ENCODE data around the gene ZC3H13. TPM values are rescaled to one million over a fixed set of nuclear protein-coding genes. Genes with fewer than 3 reads are reported as not detected.
A peak's percentile ranks its signal among the peaks of the same experiment; 100 is the strongest.

ZC3H13 gene
- total RNA-seq, 1 experiment from 2014 or later, result 9.6 TPM

DNA sequence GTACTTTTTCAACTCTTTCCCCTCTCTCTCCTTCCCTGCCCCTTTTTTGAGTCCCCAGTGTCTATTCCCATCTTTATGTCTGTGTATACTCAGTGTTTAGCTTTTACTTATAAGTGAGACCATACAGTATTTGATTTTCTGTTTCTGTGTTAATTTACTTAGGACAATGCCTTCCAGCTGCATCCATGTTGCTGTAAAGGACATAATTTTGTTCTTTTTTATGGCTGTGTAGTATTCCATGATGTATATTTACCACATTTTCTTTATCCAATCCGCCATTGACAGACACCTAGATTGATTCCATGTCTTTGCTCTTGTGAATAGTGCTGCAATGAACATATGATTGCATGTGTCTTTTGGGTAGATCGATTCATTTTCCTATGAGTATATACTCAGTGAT is 10.7 kb upstream of the ZC3H13 start:
- in situ Hi-C loops (cut with HindIII; ENCODE audit: low sequenced_read_pairs), result no loop called here

DNA sequence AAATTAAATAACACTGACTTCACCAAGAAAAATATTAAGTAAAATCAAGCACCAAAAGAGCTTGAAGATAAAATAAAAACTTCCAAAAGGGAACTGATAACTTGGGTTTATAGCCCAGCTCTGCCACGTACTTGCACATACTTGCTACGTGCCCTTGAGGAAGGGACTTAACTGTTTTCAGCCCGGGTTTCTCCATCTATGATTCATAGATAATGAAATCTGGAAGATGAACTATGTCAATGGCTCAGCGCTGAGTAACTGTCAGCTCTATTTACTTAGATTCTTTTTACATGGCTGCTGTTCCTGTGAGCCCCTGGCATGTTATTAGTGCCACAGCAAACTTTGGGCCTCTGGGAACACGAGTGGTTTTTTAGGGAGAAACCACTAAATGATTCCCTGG is 9.6 kb upstream of the ZC3H13 start:
- in situ Hi-C loops (cut with HindIII; ENCODE audit: low sequenced_read_pairs), result no loop called here
- no peak for DNase-seq (ENCODE audit: low spot score)

More for the DNA sequence above, 10.7 kb upstream of the ZC3H13 start:
- no peak for DNase-seq (ENCODE audit: low spot score)

DNA sequence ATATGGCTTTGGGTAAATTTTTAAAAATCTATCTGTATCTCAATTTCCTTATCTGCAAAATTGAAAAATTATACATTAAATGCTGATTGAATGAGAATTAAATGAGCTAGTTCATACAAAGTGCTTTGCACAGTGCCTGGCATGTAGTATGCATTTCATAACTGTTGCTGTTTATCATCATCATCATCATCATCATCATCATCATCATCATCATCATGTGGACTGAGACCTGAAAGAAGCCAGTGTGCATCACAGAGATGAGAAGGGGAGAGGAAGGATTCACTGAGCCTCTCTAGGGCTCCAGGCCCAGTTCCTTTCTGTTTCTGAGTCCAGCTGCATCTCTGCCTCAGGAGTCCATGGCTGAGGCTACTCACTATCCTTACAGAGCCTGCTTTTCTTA is 6.9 kb upstream of the ZC3H13 start:
- in situ Hi-C loops (cut with HindIII; ENCODE audit: low sequenced_read_pairs), result no loop called here
- no peak for DNase-seq (ENCODE audit: low spot score)

DNA sequence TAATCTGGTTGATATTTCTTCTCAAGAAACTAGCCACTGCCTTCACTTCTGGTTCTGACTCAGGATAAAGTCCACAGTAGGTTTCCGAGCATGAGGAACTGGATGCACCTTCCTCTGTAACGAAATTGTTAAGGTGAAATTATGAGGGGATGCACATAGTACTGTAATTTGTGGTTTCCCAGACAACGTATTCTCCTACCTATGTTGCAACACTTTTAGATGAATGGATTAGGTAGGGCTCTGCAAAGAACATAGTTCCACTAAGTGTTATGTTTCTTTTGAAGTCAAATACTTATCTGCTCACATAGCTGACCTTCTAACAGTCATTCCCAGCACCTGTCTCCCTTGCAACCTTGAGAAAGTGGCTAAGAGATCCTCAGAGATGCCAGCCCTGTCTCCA is 5.7 kb upstream of the ZC3H13 start:
- in situ Hi-C loops (cut with HindIII; ENCODE audit: low sequenced_read_pairs), result no loop called here

DNA sequence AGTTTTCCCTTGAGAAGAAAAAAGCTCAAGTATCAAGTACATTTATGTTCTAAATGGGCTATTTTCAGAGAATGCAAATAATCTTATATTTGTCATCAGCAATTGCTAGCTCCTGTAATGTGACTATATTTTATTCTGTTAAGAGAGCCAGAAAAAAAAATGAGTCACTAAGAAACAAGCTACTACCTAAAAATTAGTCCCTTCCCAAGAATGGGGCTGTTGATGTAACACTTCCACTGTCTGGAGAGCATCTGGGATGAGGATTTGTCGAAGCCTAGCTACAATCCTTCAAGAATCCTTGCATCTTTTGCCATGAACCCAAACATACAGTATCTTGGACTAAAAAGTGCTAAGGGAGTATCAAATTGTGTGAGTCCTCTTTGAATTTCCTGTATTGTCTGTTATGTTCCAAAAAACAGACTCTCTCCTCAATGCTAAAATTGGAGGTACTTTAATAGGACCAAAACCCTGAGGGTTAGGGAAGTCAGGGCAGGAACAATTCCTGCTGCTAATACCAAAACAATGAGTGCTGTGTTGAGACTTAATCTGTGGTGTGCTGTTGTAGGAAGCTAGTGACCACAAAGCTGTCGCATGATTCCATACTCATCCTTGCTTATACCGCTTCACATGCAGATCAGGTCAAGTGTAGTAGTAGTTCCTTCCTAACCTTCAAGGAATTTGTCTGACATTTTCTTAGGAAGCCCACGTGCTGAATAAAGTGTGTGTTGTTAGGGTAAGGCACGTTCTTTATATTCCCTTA is 4.9 kb upstream of the ZC3H13 start:
- in situ Hi-C loops (cut with HindIII; ENCODE audit: low sequenced_read_pairs), result no loop called here
- DNase-seq (ENCODE audit: low spot score), result no peak

More for the DNA sequence above, 5.7 kb upstream of the ZC3H13 start:
- no peak for DNase-seq (ENCODE audit: low spot score)

DNA sequence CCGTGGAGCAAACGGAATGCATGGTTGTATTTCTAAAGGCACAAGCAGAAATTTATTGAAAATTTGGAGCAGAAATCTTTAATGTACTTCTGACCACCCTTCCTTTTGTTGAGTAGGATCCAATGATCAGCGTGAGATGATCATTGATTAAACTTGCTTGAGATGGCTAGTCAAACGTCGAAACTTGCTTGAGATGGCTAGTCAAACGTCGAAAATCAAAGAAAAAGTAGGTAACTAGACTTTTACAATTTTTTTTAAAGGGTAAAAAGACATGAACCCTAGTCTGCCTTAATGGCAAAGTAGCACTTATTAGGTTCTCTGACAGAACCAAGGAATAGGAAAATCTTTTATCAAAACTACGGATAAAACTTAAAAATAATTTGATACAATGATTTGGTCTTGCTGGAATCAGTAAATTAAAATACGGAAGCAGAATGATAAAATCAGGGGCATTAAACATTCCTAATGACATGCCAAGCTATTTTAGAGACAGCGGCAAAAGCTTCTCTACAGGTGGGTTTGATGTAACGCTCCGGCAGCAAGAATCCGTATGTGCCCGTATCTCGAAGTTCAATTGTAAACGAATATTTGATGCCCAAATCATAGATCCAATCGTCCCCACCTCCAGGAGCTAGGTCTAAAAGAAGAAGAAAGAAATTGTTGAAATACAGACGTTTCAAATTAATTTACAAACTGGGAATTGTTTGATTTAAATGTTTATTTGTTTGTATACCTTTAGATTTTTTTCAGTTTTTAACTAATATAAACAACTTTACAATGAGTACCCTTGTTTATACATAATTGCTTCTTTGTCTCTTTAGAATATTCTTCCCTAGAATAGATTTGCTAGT is 841 bp upstream of the ZC3H13 start:
- in situ Hi-C loops (cut with HindIII; ENCODE audit: low sequenced_read_pairs), result no loop called here
- DNase-seq (ENCODE audit: low spot score), result peak; percentile 16

DNA sequence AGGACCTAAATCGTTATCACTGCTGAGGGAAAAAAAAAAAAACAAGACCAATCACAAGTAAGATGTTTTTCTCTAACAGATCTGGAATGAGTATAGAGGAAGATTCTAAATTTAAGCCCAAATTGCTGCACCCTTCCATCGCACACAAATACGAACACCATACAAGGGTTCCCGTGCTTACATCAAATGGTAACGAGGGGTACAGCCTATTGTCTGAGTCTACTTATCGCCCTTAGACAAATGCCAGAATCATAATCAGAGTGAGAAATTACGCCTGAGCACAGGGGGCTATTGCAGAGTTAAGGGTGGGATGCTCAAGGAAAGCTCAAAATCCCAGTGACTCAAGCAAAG is 603 bp downstream of the ZC3H13 start:
- DNase-seq (ENCODE audit: low spot score), result no peak
- in situ Hi-C loops (cut with HindIII; ENCODE audit: low sequenced_read_pairs), result no loop called here

DNA sequence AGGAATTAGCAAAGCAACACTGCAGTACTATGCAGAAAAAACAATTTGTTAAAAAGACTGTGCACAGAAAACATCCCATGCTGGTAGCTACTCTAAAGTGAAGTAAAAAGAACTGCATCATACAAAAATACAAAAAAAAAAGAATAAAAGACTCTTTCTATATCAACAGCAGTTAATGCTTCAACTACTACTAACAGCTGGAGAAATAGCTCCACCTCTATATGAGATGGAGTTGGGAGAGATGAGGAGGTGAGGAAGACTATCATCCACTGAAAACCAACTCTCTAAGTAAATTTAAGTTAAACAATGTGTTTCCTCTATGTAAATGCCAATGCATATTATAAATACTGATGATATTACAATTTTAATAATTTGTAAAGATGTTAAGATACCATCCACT is 1.8 kb downstream of the ZC3H13 start:
- in situ Hi-C loops (cut with HindIII; ENCODE audit: low sequenced_read_pairs), result no loop called here
- DNase-seq (ENCODE audit: low spot score), result no peak

DNA sequence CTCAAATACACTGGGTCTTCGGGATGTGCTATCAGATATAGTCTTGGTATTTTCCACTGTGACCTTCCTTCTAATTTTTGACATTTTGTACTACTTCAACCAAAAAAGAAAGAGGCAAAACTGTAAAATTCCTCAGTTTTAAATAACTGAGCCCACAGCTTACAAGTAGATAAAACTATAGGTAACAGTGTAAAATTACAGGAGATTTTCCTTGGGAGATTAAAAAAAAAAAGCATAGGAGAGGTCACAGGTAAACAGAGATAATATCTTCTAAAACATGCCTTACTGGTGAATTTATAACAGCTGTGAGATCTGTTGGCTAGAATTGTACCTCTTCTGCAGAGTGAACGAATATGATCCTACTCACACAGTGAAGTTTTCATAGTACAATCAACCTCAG is 7.1 kb downstream of the ZC3H13 start:
- no peak for DNase-seq (ENCODE audit: low spot score)

DNA sequence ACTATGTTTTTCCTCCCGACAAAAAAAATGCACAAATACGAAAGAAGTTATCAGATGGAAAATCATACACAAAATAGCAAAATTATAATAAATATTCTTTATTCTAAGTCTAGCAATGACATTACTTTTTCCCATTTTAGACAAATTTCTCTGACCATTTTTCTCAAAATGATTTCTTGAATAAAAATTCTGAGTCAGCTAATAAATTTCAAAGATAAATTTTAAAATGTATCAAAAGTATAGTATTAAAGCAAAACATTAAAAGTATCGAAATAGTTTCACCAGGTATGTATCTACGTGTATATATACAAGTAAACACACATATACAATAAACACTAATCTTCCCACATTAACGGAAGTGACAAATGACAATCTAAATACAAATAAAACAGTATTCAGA is 8.9 kb downstream of the ZC3H13 start:
- in situ Hi-C loops (cut with HindIII; ENCODE audit: low sequenced_read_pairs), result no loop called here

More for the DNA sequence above, 7.1 kb downstream of the ZC3H13 start:
- in situ Hi-C loops (cut with HindIII; ENCODE audit: low sequenced_read_pairs), result no loop called here

DNA sequence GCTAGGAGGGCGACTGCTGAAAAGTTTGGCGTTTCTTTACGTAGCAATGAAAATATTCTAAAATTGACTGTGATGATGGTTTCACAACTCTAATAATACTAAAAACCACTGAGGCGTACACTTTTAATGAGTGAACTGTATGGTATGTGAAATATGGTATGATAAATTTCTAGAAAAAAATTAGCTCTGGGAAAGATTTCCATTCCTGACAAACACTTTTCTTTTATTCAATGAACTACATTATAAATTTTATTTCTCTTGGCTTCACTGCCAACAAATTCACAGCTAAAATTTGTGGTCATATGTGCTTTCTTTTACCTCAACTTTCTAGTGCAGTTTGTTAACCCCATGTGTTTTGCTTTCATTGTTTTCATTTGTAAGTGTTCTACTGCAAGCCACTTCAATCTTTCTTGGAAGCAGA is 11.1 kb downstream of the ZC3H13 start:
- in situ Hi-C loops (cut with HindIII; ENCODE audit: low sequenced_read_pairs), result no loop called here
- no peak for DNase-seq (ENCODE audit: low spot score)

More for the DNA sequence above, 8.9 kb downstream of the ZC3H13 start:
- DNase-seq (ENCODE audit: low spot score), result no peak

DNA sequence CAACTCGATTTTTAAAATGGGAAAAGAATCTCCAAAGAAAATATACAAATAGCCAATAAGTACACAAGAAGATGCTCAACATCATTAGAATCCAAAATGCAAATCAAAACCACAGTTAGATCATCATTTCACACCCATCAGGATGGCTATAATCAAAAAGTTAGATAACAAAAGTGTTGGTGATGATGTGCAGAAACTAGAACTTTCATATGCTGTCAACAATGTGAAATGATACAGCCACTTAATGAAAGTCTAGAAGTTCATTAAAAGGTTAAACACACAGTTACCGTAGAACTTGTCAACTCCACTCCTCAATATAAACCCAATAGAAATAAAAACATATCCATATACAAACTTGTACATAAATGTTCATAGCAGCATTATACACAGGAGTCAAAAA is 11.8 kb downstream of the ZC3H13 start:
- in situ Hi-C loops (cut with HindIII; ENCODE audit: low sequenced_read_pairs), result no loop called here
- DNase-seq (ENCODE audit: low spot score), result no peak

DNA sequence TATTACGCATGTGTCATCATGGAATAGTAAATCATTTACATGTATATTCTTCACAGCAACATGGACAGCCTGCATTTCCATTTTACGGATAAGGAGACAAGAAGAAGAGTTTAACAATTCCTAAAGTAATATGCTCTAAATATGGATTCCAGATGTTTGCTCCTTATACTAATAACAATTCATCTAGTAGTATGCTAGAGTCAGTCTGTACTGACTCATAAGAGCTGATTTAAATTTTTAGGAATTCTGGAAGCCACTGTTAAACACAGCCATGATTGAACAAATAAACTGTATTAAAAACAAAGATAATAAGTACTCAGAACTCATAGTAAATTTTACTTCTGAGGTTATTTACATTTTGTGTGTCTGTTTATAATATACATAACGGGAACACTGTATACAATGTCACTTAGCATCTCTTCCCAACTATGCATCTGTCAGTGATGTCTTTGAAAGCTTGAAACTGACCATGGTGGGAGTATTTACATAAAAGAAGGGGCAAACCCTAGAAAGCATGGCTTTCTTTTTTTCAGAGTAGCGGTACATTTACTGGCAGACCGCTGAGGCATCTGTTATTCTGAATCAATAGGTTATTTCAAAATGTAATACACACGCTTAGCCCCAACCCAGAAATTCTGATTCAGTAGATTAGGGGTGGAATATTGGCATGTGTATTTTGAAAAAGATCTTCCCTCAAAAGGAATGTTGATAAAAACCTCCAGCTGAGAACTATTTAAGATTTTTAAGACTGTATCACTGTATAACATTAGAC is 12.9 kb downstream of the ZC3H13 start:
- in situ Hi-C loops (cut with HindIII; ENCODE audit: low sequenced_read_pairs), result no loop called here
- DNase-seq (ENCODE audit: low spot score), result no peak

DNA sequence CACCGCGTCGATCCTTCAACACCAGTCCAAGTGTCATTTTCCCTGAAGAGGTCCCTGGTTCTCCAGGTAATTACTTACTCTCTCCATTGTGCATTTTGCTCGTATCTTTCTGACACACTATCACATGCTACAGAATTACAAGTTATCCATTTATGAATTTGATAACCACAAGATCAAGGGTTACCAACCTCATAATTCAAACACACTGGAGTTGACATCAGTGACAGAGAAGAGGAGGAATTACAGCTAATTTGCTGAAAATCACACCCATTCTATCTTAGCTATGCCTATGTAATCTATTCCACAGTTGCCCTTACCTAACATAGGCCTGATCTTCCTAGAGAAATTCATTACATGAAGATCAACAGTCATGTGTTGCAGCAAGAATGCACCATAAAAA is 14.2 kb downstream of the ZC3H13 start:
- in situ Hi-C loops (cut with HindIII; ENCODE audit: low sequenced_read_pairs), result no loop called here
- DNase-seq (ENCODE audit: low spot score), result no peak

DNA sequence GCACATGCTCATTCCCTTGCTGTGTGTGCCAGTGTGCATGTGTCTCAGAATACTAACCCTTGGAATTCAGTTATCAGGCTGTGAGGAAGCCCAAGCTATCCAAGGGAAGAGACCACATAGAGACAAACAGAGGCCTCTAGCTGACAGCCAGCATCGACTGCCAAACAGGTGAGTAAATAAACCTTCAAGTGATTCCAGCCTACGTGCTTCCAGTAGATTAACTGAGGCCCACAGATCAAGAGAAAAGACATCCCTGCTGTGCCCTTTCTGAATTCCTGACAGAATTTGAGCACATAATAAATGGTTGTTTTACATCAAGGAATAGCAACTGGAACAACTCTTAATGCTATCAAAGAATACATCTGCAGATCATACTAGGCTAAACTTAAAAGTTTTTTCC is 17.5 kb downstream of the ZC3H13 start:
- DNase-seq (ENCODE audit: low spot score), result no peak
- in situ Hi-C loops (cut with HindIII; ENCODE audit: low sequenced_read_pairs), result no loop called here

DNA sequence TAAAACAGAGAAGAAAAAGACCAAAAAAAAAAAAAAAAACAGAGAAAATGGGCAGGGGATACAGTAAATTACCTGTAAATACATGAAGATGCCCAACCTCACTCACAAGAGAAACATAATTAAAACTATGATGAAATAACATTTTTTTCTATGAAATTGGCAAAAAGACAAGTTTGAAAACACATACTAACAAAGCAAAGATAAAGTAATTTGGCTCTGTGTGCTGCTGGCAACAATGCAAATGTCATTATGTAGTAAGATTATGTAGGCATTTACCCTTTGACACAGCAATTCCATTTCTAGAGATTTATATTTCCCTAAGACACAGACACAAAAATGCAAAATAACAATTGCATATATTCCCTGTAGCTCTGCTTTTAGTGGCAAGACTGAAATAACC is 20.2 kb downstream of the ZC3H13 start:
- in situ Hi-C loops (cut with HindIII; ENCODE audit: low sequenced_read_pairs), result no loop called here
- no peak for DNase-seq (ENCODE audit: low spot score)

DNA sequence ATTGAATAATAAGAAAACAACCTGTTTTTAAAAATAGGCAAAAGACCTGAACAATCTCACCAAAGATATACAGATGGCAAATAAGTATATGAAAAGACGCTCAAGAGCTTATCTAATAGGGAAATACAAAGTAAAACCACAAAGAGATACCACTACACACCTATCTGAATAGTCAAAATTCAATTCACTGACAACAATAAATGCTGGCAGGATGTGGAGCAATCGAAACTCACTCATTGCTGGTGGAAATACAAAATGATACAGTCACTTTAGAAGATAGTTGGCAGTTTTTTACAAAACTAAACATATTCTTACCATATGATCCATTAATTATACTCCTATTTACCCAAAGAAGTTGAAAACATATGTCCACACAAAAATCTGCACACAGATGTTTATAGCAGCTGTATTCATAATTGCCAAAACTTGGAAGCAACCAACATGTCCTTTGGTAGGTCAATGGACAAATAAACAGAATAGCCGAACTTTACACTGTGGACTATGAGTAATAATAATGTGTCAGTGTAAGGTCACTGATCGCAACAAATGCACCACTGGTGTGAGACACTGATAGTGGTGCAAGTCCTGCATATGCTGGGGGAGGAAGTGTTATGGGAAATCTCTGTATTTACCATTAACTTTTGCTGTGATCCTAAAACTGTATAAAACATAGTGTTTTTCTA is 20.8 kb downstream of the ZC3H13 start:
- DNase-seq (ENCODE audit: low spot score), result no peak
- in situ Hi-C loops (cut with HindIII; ENCODE audit: low sequenced_read_pairs), result no loop called here

DNA sequence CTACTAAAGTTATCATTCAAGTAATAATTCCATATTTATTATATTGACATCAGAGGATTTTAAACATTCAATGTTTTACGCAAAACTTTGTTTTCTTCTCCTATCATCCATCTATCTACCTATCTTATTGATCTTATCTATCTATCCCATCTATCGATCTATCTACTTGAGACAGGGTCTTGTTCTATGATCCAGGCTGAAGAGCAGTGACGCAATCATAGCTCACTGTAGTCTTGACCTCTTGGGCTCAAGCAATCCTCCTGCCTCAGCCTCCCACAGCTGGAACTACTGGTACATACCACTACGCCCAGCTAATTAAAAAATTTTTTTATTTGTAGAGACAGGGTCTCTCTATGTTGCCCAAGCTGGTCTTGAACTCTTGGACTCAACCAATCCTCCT is 27.4 kb downstream of the ZC3H13 start:
- in situ Hi-C loops (cut with HindIII; ENCODE audit: low sequenced_read_pairs), result no loop called here

DNA sequence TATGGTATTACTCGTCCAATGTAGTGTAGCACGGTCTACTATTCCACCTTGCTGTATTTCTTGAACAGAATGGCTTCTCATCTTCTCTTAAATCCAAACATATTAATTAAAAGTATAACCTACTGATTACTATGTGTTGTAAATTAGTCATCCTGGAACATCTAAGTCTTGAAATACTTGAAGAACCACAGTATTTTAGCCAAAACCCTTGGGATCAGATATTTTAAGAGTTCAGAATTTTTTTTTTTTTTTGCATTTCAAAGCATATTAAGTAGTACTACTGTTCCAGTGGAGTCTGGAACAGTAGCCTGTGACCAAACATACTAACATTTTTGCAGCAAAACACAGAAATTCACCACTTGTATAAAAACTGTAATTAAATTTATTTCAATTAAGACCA is 30.1 kb downstream of the ZC3H13 start:
- no peak for DNase-seq (ENCODE audit: low spot score)
- in situ Hi-C loops (cut with HindIII; ENCODE audit: low sequenced_read_pairs), result no loop called here

More for the DNA sequence above, 27.4 kb downstream of the ZC3H13 start:
- no peak for DNase-seq (ENCODE audit: low spot score)

Measured in G401 (cell line).